Astrocyte (in vitro differentiated cells and primary cell): ENCODE results near the gene SV2C. TPM values are rescaled to one million over a fixed set of nuclear protein-coding genes. Genes with fewer than 3 reads are reported as not detected.

Source experiments
- DNase-seq: peaks from one replicate; pipeline ENCODE4 v3.0.0-alpha.2; 2010; ENCODE audit warnings: low read depth
- FAIRE-seq: peaks from 2 replicates; lab custom pipeline; 2011; peaks lifted over from hg19 to GRCh38; lab: Jason Lieb, UNC
- H2AFZ ChIP-seq: 2 replicates; pipeline ENCODE4 v1.6.0; 2012; ENCODE audit warnings: low read depth, low read length, inconsistent platforms
- H3K27ac ChIP-seq: 2 replicates; pipeline ENCODE4 v1.5.1; 2011; ENCODE audit warnings: low read depth, low read length, inconsistent platforms
- H3K27me3 ChIP-seq: 2 replicates; pipeline ENCODE4 v1.6.0; 2011; ENCODE audit warnings: low read length, inconsistent platforms; ENCODE audit not compliant: insufficient read depth
- H3K36me3 ChIP-seq: 2 replicates; pipeline ENCODE4 v1.5.1; 2011; ENCODE audit warnings: low read length, inconsistent platforms; ENCODE audit not compliant: insufficient read depth
- H3K4me1 ChIP-seq: 2 replicates; pipeline ENCODE4 v1.5.1; 2011; ENCODE audit warnings: low read length, inconsistent platforms; ENCODE audit not compliant: insufficient read depth
- H3K4me2 ChIP-seq: 2 replicates; pipeline ENCODE4 v1.6.0; 2012; ENCODE audit warnings: low read length, inconsistent platforms
- H3K4me3 ChIP-seq: 2 replicates; pipeline ENCODE4 v1.5.1; 2011; ENCODE audit warnings: low read depth, mild to moderate bottlenecking, low read length, inconsistent platforms; ENCODE audit not compliant: insufficient read depth
- H3K79me2 ChIP-seq: 2 replicates; pipeline ENCODE4 v1.6.0; 2012; ENCODE audit warnings: mild to moderate bottlenecking, low read length, inconsistent platforms; ENCODE audit not compliant: insufficient read depth
- H3K9ac ChIP-seq: 2 replicates; pipeline ENCODE4 v1.6.0; 2012; ENCODE audit warnings: mild to moderate bottlenecking, low read length, inconsistent platforms
- H3K9me3 ChIP-seq: 2 replicates; pipeline ENCODE4 v1.5.1; 2012; ENCODE audit warnings: low read depth, mild to moderate bottlenecking, low read length, inconsistent platforms; ENCODE audit not compliant: insufficient read depth
- H4K20me1 ChIP-seq: 2 replicates; pipeline ENCODE4 v1.6.0; 2012; ENCODE audit warnings: low read length, inconsistent platforms; ENCODE audit not compliant: insufficient read depth
- H3K27ac Mint-ChIP-seq: one replicate; pipeline ENCODE4 v1.8.0; 2021; ENCODE audit warnings: mild to moderate bottlenecking, mixed read lengths; ENCODE audit not compliant: unreplicated experiment
- H3K27me3 Mint-ChIP-seq: one replicate; pipeline ENCODE4 v1.8.0; 2021; ENCODE audit warnings: low read depth, mixed read lengths; ENCODE audit not compliant: unreplicated experiment
- H3K36me3 Mint-ChIP-seq: one replicate; pipeline ENCODE4 v1.8.0; 2021; ENCODE audit warnings: low read depth, mixed read lengths; ENCODE audit not compliant: unreplicated experiment
- H3K4me1 Mint-ChIP-seq: one replicate; pipeline ENCODE4 v1.8.0; 2021; ENCODE audit warnings: low read depth, mixed read lengths; ENCODE audit not compliant: unreplicated experiment
- H3K4me3 Mint-ChIP-seq: one replicate; pipeline ENCODE4 v1.8.0; 2021; ENCODE audit warnings: mild to moderate bottlenecking, moderate library complexity, mixed read lengths; ENCODE audit not compliant: unreplicated experiment
- H3K9me3 Mint-ChIP-seq: one replicate; pipeline ENCODE4 v1.8.0; 2021; ENCODE audit warnings: mild to moderate bottlenecking, mixed read lengths; ENCODE audit not compliant: unreplicated experiment
- CTCF ChIP-seq: IDR thresholded peaks from 2 replicates; pipeline ENCODE4 v1.5.1; 2011; ENCODE audit warnings: low read depth, mild to moderate bottlenecking, inconsistent platforms, low read length, moderate library complexity; ENCODE audit not compliant: insufficient read depth
- EZH2 ChIP-seq: IDR thresholded peaks from 2 replicates; pipeline ENCODE4 v1.6.1; 2012; ENCODE audit warnings: mild to moderate bottlenecking, low read length, inconsistent platforms; ENCODE audit not compliant: insufficient read depth
- total RNA-seq: library from RNA; stranded (reverse); gene quantifications from 2 replicates; pipeline ENCODE4 v1.2.1, GENCODE V29; 2021

SV2C gene
- total RNA-seq, 1 donor from 2014 or later: 0.05 TPM

- Histone ChIP-seq H3K9ac (no peak overlapping the region), H3K27ac (no peak overlapping the region), H3K4me3 (no peak overlapping the region), H3K79me2 (no peaks in the 10 kb centered on the region), H3K36me3 (no peaks in the 10 kb centered on the region), H4K20me1 (no peaks in the 10 kb centered on the region), H3K4me1 (no peaks in the 10 kb centered on the region), H3K27me3 (no peaks in the 10 kb centered on the region), H2AFZ (no peak overlapping the region), H3K9me3 (no peaks in the 10 kb centered on the region), H3K4me2 (no peak overlapping the region)
- FAIRE-seq: no peak
- no peak for DNase-seq
- Mint-ChIP-seq H3K4me1 (peaks cover 8% of the 10 kb centered on the region), H3K27ac (no peak overlapping the region), H3K4me3 (no peak overlapping the region), H3K9me3 (no peaks in the 10 kb centered on the region), H3K27me3 (no peaks in the 10 kb centered on the region), H3K36me3 (no peaks in the 10 kb centered on the region)
- TF ChIP-seq EZH2: no peak
- no peak for TF ChIP-seq CTCF
Measured at GRCh38 chr5:76050134-76050533, 33.0 kb upstream of the SV2C start.

- Mint-ChIP-seq H3K27me3 (no peaks in the 10 kb centered on the region), H3K4me1 (no peaks in the 10 kb centered on the region), H3K27ac (no peak overlapping the region), H3K9me3 (no peaks in the 10 kb centered on the region), H3K36me3 (no peaks in the 10 kb centered on the region), H3K4me3 (no peak overlapping the region)
- TF ChIP-seq EZH2 (no peak), CTCF (no peak)
- no peaks in the 10 kb centered on the region for H3K4me1 ChIP-seq
- no peak overlapping the region for H3K9ac ChIP-seq
- no peak for DNase-seq
- no peak overlapping the region for H3K4me3 ChIP-seq
- no peaks in the 10 kb centered on the region for H3K36me3 ChIP-seq
- no peak overlapping the region for H3K4me2 ChIP-seq
- no peak for FAIRE-seq
- no peaks in the 10 kb centered on the region for H3K9me3 ChIP-seq
- H2AFZ ChIP-seq: no peak overlapping the region
- no peak overlapping the region for H3K27ac ChIP-seq
- H4K20me1 ChIP-seq: no peaks in the 10 kb centered on the region
- H3K27me3 ChIP-seq: no peaks in the 10 kb centered on the region
- H3K79me2 ChIP-seq: no peaks in the 10 kb centered on the region
Measured at GRCh38 chr5:76062502-76063041, 20.6 kb upstream of the SV2C start.

- FAIRE-seq (no peak), DNase-seq (no peak)
- Mint-ChIP-seq H3K27me3 (peaks cover 8% of the 10 kb centered on the region), H3K9me3 (peaks cover 3% of the 10 kb centered on the region), H3K4me1 (no peaks in the 10 kb centered on the region), H3K36me3 (no peaks in the 10 kb centered on the region), H3K27ac (no peak overlapping the region), H3K4me3 (no peak overlapping the region)
- no peak overlapping the region for H2AFZ ChIP-seq
- no peaks in the 10 kb centered on the region for H4K20me1 ChIP-seq
- no peak for TF ChIP-seq CTCF
- TF ChIP-seq EZH2: no peak
- no peaks in the 10 kb centered on the region for H3K79me2 ChIP-seq
- H3K4me2 ChIP-seq: no peak overlapping the region
- H3K4me3 ChIP-seq: no peak overlapping the region
- no peaks in the 10 kb centered on the region for H3K4me1 ChIP-seq
- no peaks in the 10 kb centered on the region for H3K9me3 ChIP-seq
- no peaks in the 10 kb centered on the region for H3K36me3 ChIP-seq
- H3K27me3 ChIP-seq: no peaks in the 10 kb centered on the region
- H3K9ac ChIP-seq: no peak overlapping the region
- no peak overlapping the region for H3K27ac ChIP-seq
Measured at GRCh38 chr5:76065258-76065657, 17.9 kb upstream of the SV2C start.
